Epithelial cell of proximal tubule (primary cell): ENCODE results near the gene IFIT1B. TPM values are rescaled to one million over a fixed set of nuclear protein-coding genes. Genes with fewer than 3 reads are reported as not detected.
A peak's percentile ranks its signal among the peaks of the same experiment; 100 is the strongest.

Source experiments
- DNase-seq: peaks from one replicate; pipeline ENCODE4 v3.0.0-alpha.2; 2011; ENCODE audit warnings: low read depth
- H3K4me3 ChIP-seq: 2 replicates; pipeline ENCODE4 v1.5.1; 2011; ENCODE audit warnings: low read depth, mild to moderate bottlenecking, low read length
- total RNA-seq: library from RNA; depleted of rRNA; stranded (reverse); fragments of >200 nt; gene quantifications from 2 replicates; pipeline ENCODE4 v1.2.3, GENCODE V29; 2015
- TF ChIP-seq, protein P1 (sequence below): conservative IDR thresholded peaks from 2 replicates; pipeline ENCODE4 v1.5.1; 2012; ENCODE audit warnings: low read depth, mild to moderate bottlenecking, low read length

IFIT1B gene
- total RNA-seq, 1 donor from 2014 or later, result not detected

DNA sequence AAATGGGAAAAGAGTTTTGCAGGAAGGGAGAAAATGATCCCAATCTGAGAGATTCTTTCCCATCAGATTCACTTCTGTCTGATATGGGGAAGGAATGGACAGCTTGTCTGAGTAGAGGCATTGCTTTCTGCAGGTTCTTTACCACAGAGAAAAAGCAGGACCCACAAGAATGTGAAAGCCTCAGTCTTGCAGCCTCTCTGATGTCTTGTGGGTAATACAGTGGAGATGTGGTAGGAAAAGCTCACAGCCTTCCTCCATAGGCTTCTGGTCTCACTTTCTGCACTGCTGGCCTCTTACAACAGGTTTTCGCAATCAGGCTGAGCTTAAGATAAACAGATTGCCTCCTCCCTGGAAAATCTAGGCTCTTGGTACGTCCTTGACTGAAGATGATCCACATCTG, 15.1 kb downstream of the IFIT1B start:
- peak overlapping the region; percentile 56 for H3K4me3 ChIP-seq
- DNase-seq, result no peak
- TF ChIP-seq, protein P1, sequence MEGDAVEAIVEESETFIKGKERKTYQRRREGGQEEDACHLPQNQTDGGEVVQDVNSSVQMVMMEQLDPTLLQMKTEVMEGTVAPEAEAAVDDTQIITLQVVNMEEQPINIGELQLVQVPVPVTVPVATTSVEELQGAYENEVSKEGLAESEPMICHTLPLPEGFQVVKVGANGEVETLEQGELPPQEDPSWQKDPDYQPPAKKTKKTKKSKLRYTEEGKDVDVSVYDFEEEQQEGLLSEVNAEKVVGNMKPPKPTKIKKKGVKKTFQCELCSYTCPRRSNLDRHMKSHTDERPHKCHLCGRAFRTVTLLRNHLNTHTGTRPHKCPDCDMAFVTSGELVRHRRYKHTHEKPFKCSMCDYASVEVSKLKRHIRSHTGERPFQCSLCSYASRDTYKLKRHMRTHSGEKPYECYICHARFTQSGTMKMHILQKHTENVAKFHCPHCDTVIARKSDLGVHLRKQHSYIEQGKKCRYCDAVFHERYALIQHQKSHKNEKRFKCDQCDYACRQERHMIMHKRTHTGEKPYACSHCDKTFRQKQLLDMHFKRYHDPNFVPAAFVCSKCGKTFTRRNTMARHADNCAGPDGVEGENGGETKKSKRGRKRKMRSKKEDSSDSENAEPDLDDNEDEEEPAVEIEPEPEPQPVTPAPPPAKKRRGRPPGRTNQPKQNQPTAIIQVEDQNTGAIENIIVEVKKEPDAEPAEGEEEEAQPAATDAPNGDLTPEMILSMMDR, result no peak

DNA sequence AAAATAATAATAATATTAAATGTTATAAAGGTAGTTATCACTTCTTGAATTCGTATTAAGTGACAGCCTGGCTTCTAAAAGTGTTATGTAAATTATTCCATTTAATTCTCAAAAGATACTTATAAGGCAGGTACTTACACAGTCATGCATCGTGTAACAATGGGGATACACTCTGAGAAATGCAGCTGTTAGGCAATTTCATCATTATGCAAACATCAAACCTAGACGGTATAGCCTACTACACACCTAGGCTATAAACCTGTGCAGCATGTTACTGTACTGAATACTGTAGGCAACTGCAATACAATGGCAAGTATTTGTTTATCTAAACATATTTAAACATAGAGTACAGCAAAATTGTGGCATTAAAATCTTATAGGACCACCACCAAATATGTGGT, 16.0 kb downstream of the IFIT1B start:
- no peak for DNase-seq
- TF ChIP-seq, protein P1, result no peak
- no peak overlapping the region for H3K4me3 ChIP-seq

DNA sequence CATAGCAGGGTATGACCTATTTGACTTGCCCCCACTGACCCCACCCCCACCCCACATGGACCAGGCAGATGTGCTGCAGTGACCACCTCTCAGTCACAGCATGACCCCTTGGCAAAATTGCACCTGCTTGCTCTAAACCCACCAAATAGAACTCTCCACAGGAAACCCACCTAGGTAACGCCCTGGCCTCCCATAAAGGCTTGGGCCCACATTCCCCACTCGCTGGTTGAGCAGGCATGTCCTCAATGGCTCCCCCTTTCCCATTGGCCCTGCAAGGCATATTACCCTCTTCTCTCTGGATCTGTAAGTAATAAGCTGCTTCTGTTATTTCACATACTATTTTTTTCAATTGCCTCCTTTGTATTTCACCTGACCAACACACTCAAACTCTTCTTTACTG, 17.3 kb downstream of the IFIT1B start:
- H3K4me3 ChIP-seq, result no peak overlapping the region
- no peak for DNase-seq
- TF ChIP-seq, protein P1, result no peak

DNA sequence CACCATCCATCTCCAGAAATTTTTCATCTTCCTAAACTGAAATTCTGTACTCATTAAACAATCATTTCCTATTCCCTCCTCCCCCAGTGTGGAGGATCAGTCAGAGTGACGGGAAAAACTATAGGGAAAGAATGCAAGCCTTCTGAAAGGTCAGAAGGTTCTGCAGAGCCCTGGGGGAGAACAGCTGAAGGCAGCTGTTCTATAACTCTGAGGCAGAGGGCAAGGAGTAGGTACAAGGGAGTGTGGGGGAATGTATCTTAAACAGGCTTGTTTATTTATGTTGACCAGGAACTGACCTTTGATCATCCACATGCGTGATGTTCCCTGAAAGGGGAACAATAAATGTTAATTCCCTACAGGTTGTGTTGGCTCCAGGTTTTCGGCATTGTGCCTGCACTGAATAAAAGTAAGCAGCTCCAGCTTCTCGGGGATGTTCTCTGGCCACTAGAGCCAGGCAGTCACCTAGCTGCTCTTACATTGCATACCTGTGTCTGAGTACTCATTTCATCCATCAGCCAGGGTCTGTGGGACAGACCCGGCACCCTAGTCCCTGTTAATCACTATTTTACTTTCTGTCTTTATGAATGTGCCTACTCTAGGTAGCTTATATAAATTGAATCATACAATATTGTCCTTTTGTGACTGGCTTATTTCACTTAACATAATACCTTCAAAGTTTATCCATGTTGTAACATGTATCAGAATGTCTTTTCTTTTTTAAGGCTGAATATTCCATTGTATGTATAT, 20.3 kb downstream of the IFIT1B start:
- TF ChIP-seq, protein P1, result no peak
- DNase-seq, result no peak

DNA sequence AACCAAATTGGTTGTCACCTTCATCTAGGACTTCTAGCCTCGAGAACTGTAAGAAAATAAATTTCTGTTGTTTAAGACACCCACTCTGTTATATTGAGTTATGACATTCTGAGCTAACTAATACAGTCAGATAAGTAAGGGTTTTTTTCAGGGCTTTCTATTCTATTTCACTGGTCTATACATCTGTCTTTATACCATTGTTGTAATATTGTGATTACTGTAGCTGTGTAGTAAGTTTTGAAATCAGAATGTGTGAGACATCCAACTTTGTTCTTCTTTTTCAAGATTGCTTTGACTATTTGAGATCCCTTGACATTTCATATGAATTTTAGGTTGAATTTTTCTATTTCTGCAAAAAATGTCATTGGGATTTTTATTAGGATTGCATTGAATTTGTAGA, 22.1 kb downstream of the IFIT1B start:
- no peak overlapping the region for H3K4me3 ChIP-seq
- TF ChIP-seq, protein P1, result no peak
- DNase-seq, result no peak

More for the DNA sequence above, 20.3 kb downstream of the IFIT1B start:
- H3K4me3 ChIP-seq, result no peak overlapping the region

DNA sequence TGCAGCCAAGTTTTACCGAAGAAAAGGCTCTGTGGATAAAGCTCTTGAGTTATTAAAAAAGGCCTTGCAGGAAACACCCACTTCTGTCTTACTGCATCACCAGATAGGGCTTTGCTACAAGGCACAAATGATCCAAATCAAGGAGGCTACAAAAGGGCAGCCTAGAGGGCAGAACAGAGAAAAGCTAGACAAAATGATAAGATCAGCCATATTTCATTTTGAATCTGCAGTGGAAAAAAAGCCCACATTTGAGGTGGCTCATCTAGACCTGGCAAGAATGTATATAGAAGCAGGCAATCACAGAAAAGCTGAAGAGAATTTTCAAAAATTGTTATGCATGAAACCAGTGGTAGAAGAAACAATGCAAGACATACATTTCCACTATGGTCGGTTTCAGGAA, 25.2 kb downstream of the IFIT1B start:
- no peak for DNase-seq
- H3K4me3 ChIP-seq, result no peak overlapping the region
- TF ChIP-seq, protein P1, result no peak
